Right renal cortex interstitium (tissue), 3 donors: Measurements from ENCODE around the gene TAF11L2. TPM values are rescaled to one million over a fixed set of nuclear protein-coding genes. Genes with fewer than 3 reads are reported as not detected.
"Not testable (repeated sequence)": the region's sequence is repeated elsewhere in the genome, so short reads cannot be mapped to it uniquely, and the experiment has no call there.

Source experiments
- DNase-seq, 3 donors: peaks; one replicate each; pipeline ENCODE4 v3.0.0-alpha.2; 2013; ENCODE audit warnings: low read depth in 3 of 3, low spot score in 2 of 3
- polyA plus RNA-seq, 3 donors: library from polyadenylated mRNA; unstranded; fragments of 120-200 nt; gene quantifications; one replicate each; pipeline ENCODE4 v1.2.1, GENCODE V29; 2013; ENCODE audit not compliant: insufficient read length in 3 of 3

TAF11L2 gene
- polyA plus RNA-seq, result not detected

DNA sequence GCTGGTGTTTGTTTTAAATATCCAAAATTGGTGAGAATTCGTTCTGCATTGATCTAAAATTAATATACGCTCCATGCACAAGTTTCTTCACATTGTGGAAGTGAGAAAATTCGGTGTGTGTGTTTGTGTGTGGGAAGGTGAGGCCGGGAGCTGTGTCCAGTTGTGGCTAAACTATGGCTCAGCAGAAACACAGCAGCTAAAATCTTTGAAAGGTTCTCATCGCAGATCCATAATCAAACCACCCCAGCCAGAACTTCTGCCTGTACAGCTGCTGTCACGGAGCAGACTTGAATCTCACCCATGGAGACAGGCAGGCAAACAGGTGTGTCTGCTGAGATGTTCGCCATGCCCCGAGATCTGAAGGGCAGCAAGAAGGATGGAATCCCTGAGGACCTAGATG, at the start of gene TAF11L2:
Gene TAF11L2 (plus strand): TSS at position 301 of the 400 bp plus-strand sequence.
- DNase-seq, result not testable (repeated sequence)

- DNase-seq, result no peak
Measured at GRCh38 chr5:17448877-17449276, 49.2 kb upstream of the TAF11L2 start.

GRCh38 chr5:17452936-17453335, 45.1 kb upstream of the TAF11L2 start:
- no peak for DNase-seq

- no peak for DNase-seq
Measured at GRCh38 chr5:17455942-17456341, 42.1 kb upstream of the TAF11L2 start.

GRCh38 chr5:17461793-17462192, 36.2 kb upstream of the TAF11L2 start:
- DNase-seq, result no peak

GRCh38 chr5:17463653-17464052, 34.4 kb upstream of the TAF11L2 start:
- no peak for DNase-seq

DNA sequence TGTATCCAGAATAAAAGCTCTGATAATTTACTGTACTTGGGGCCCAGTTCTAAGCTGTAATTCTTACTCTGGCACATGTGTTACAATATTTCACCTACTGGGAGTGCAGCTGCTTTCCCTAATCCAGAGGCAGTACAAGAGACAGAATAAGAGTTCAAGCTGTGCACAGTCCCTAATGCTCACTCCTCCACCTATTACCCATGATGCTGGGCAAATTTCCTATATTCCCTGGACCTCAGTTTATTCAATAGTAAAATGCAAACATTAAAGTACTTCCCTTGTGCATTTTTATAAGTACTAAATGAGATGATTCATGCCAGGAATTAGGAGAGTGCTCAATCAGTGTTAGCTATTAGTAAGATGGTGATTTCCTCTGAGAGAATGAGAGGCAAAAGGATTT, 28.0 kb upstream of the TAF11L2 start:
- no peak for DNase-seq

GRCh38 chr5:17475064-17475463, 23.0 kb upstream of the TAF11L2 start:
- not testable (repeated sequence) for DNase-seq

DNA sequence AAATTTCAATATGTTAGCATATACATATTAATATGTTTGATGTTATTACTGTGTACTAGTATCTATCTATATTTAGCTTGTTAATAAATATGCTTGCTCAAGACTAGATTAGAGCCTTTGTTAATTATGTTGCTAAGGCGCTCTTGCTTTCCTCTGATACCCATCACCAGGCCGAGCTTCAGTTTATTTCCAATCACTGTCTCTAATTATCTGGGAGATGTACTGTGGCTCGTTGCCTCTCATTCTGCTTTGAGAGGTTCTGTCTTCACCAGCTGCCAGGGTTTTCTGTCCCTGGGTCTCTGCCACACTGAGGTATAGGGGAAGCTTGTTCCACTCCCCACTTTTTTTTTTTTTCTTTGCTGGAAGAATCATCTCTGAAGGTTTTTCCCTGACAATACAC, 21.0 kb upstream of the TAF11L2 start:
- no peak for DNase-seq

GRCh38 chr5:17477573-17478265, 20.3 kb upstream of the TAF11L2 start:
- peak in 2 of 3 donors; percentile 12 to 19 for DNase-seq

DNA sequence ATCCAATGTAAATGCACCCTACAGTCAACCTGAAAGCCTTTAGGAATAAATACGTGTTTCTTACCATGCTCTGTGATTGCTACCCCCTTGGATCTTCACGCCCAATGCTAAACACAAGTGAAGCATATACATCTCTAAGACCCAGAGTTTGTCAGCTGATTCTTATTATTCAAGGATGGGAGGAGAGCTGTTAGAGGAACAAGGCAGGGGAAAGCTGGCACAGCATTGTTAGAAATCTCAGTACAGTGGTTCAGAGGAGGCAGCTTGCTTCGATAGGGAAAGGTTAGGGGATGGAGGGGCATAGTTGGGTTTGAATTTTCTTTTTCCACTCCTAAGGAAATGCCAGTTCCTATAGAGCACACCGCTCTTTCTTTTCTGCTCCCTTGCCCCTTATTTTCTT, 16.7 kb upstream of the TAF11L2 start:
- DNase-seq, result no peak

GRCh38 chr5:17482790-17483189, 15.2 kb upstream of the TAF11L2 start:
- no peak for DNase-seq

GRCh38 chr5:17486464-17487173, 11.4 kb upstream of the TAF11L2 start:
- not testable (repeated sequence) for DNase-seq

DNA sequence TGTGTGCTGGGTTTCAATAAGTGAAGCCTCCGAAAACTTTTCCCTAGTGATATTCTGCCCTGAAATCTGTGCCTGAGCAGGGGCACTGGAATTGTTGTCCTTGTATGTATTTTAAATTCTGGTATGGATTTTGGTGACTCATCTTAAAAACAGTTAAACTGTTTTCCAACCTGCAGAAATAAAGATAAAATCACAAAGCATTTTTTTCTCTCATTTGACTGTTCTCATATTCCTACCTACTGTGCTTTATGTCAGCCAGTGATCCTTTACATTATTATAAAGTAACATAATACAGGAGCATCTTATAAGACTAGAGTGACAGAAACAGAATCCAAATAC, 10.9 kb upstream of the TAF11L2 start:
- no peak for DNase-seq

DNA sequence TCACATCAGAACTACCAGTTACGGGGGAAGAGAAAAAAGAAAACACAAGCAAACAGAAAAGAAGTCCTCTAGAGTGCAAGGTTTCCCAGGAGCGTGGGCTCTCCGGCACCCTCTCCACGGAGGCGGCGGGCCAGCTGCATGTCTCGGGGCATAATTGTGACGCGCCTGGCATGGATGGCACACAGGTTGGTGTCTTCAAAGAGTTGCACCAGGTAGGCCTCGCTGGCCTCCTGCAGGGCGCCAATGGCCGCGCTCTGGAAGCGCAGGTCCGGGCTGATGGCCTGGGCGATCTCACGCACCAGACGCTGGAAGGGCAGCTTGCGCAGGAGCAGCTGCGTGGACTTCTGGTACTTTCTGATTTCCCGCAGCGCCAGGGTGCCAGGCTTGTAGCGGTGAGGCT, 6.8 kb upstream of the TAF11L2 start:
- not testable (repeated sequence) for DNase-seq

GRCh38 chr5:17492770-17493169, 5.3 kb upstream of the TAF11L2 start:
- DNase-seq, result no peak

- DNase-seq, result no peak
Measured at GRCh38 chr5:17497446-17497845, 585 bp upstream of the TAF11L2 start.

GRCh38 chr5:17511775-17512325, 13.8 kb downstream of the TAF11L2 start:
- DNase-seq, result no peak

GRCh38 chr5:17517526-17517925, 19.5 kb downstream of the TAF11L2 start:
- DNase-seq, result not testable (repeated sequence)

- not testable (repeated sequence) for DNase-seq
Measured at GRCh38 chr5:17518067-17518466, 20.0 kb downstream of the TAF11L2 start, which contains the start of gene TAF11L3. TAF11L3 (plus strand) TSS chr5:17518367.

DNA sequence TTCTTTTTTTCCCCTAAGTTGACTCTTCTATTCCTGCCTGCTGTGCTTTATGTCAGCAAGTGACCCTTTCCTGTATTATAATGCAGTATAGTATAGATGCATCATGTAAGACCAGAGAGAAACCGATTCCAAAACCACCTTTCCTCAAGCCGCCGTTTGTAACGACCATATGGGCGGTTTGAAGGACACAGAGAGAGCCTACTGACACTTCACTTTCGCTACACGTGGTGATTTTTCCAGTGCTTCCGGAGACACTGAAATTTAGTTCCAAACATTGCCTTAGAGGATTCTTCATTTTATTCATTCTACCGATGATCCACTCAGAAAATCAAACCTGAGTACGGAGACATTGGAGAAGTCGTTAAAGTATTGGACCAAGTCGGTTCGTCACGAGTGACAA, 21.5 kb downstream of the TAF11L2 start:
- DNase-seq, result not testable (repeated sequence)

GRCh38 chr5:17521501-17521900, 23.5 kb downstream of the TAF11L2 start, which contains the start of gene TAF11L4:
TAF11L4 (plus strand) TSS chr5:17521801.
- not testable (repeated sequence) for DNase-seq
